Muscle of leg (tissue), 11 donors: ENCODE measurements around the gene COX6A2. TPM values are rescaled to one million over a fixed set of nuclear protein-coding genes. Genes with fewer than 3 reads are reported as not detected.
A peak's percentile ranks its signal among the peaks of the same experiment; 100 is the strongest.
"Not testable (repeated sequence)": the region's sequence is repeated elsewhere in the genome, so short reads cannot be mapped to it uniquely, and the experiment has no call there.

Experiments
- DNase-seq: peaks from one replicate; pipeline ENCODE4 v3.0.0; 2013
- H3K27ac ChIP-seq: one replicate; pipeline ENCODE4 v1.5.1; 2013; ENCODE audit warnings: mild to moderate bottlenecking, low read length, control low read depth
- H3K27me3 ChIP-seq: one replicate; pipeline ENCODE4 v1.6.1; 2013; ENCODE audit warnings: low read length; ENCODE audit not compliant: control insufficient read depth, insufficient read depth
- H3K36me3 ChIP-seq: one replicate; pipeline ENCODE4 v1.6.1; 2013; ENCODE audit warnings: low read length; ENCODE audit not compliant: control insufficient read depth, insufficient read depth
- H3K4me1 ChIP-seq: one replicate; pipeline ENCODE4 v1.6.1; 2013; ENCODE audit warnings: low read length; ENCODE audit not compliant: control insufficient read depth, insufficient read depth
- H3K4me3 ChIP-seq: one replicate; pipeline ENCODE4 v1.5.1; 2013; ENCODE audit warnings: low read length, control low read depth
- H3K9me3 ChIP-seq: replicated peaks from 2 replicates; pipeline ENCODE4 v1.6.1; 2013; ENCODE audit warnings: low read depth, low read length; ENCODE audit not compliant: control insufficient read depth
- WGBS: methylation state at CpG from one replicate; pipeline ENCODE4 v1.1.5; 2013; ENCODE audit warnings: missing lambda C conversion rate; ENCODE audit not compliant: insufficient coverage; 5-methylcytosine and 5-hydroxymethylcytosine counted together
- polyA plus RNA-seq, 8 donors: library from polyadenylated mRNA; unstranded; fragments of 120-200 nt; gene quantifications; one replicate each; pipeline versions ENCODE4 v1.2.1 to v1.2.3, GENCODE V29; 2013; ENCODE audit warnings: inconsistent platforms in 1 of 8, low replicate concordance in 1 of 8; ENCODE audit not compliant: insufficient read length in 8 of 8, insufficient read depth in 1 of 8
- total RNA-seq: library from RNA; stranded (reverse); fragments of 120-200 nt; gene quantifications from one replicate; pipeline ENCODE4 v1.2.4, GENCODE V29; 2013

The COX6A2 gene
- total and polyA plus RNA-seq, 9 donors, result 131 to 387 (median 280) TPM

- H3K4me3 ChIP-seq, result no peak overlapping the region
- no peaks in the 10 kb centered on the region for H3K27me3 ChIP-seq
- no peaks in the 10 kb centered on the region for H3K9me3 ChIP-seq
- no peak for DNase-seq
- peaks cover 17% of the 10 kb centered on the region for H3K36me3 ChIP-seq
- H3K27ac ChIP-seq, result no peak overlapping the region
- 44% methylated on average over 5 of the region's 8 CpGs for WGBS
- H3K4me1 ChIP-seq, result peaks cover 63% of the 10 kb centered on the region
Measured at GRCh38 chr16:31456988-31457360, 28.8 kb upstream of the COX6A2 start.

- peaks cover 14% of the 10 kb centered on the region for H3K36me3 ChIP-seq
- WGBS, result 65% methylated on average over 4 of the region's 17 CpGs
- H3K27ac ChIP-seq, result no peak overlapping the region
- no peaks in the 10 kb centered on the region for H3K27me3 ChIP-seq
- H3K9me3 ChIP-seq, result no peaks in the 10 kb centered on the region
- H3K4me1 ChIP-seq, result peaks cover 66% of the 10 kb centered on the region
- DNase-seq, result no peak
- no peak overlapping the region for H3K4me3 ChIP-seq
Measured at GRCh38 chr16:31455601-31456314, 27.6 kb upstream of the COX6A2 start.

GRCh38 chr16:31453255-31454204 is 25.4 kb upstream of the COX6A2 start:
- H3K4me3 ChIP-seq, result no peak overlapping the region
- peak overlapping the region; percentile 62 for H3K27ac ChIP-seq
- DNase-seq, result peak; percentile 74
- H3K36me3 ChIP-seq, result peaks cover 14% of the 10 kb centered on the region
- peaks cover 59% of the 10 kb centered on the region for H3K4me1 ChIP-seq
- no peaks in the 10 kb centered on the region for H3K27me3 ChIP-seq
- 37% methylated on average over 11 of the region's 20 CpGs for WGBS
- no peaks in the 10 kb centered on the region for H3K9me3 ChIP-seq

GRCh38 chr16:31452631-31453106 is 24.5 kb upstream of the COX6A2 start:
- peaks cover 14% of the 10 kb centered on the region for H3K36me3 ChIP-seq
- H3K27ac ChIP-seq, result peak overlapping the region; percentile 44
- H3K4me1 ChIP-seq, result peaks cover 52% of the 10 kb centered on the region
- H3K9me3 ChIP-seq, result no peaks in the 10 kb centered on the region
- no peaks in the 10 kb centered on the region for H3K27me3 ChIP-seq
- WGBS, result no CpG with 5 or more reads among the region's 3 CpGs
- no peak overlapping the region for H3K4me3 ChIP-seq
- DNase-seq, result peak; percentile 82

- WGBS, result 20% methylated on average over 3 of the region's 11 CpGs
- H3K9me3 ChIP-seq, result no peaks in the 10 kb centered on the region
- H3K4me3 ChIP-seq, result no peak overlapping the region
- no peaks in the 10 kb centered on the region for H3K27me3 ChIP-seq
- peak; percentile 63 for DNase-seq
- H3K27ac ChIP-seq, result no peak overlapping the region
- H3K4me1 ChIP-seq, result peaks cover 44% of the 10 kb centered on the region
- H3K36me3 ChIP-seq, result peaks cover 11% of the 10 kb centered on the region
Measured at GRCh38 chr16:31451681-31452351, 23.7 kb upstream of the COX6A2 start.

GRCh38 chr16:31451201-31451600 is 23.0 kb upstream of the COX6A2 start:
- H3K9me3 ChIP-seq, result no peaks in the 10 kb centered on the region
- peaks cover 39% of the 10 kb centered on the region for H3K4me1 ChIP-seq
- DNase-seq, result no peak
- 75% methylated on average over 1 of the region's 5 CpGs for WGBS
- H3K27ac ChIP-seq, result no peak overlapping the region
- H3K27me3 ChIP-seq, result no peaks in the 10 kb centered on the region
- peaks cover 7% of the 10 kb centered on the region for H3K36me3 ChIP-seq
- no peak overlapping the region for H3K4me3 ChIP-seq

- not testable (repeated sequence) for H3K4me3 ChIP-seq, H3K9me3 ChIP-seq, H3K27ac ChIP-seq, H3K36me3 ChIP-seq, H3K27me3 ChIP-seq, DNase-seq
- peaks cover 10% of the 10 kb centered on the region for H3K4me1 ChIP-seq
- WGBS, result 89% methylated on average over 3 of the region's 6 CpGs
Measured at GRCh38 chr16:31445931-31446330, 17.8 kb upstream of the COX6A2 start.

- DNase-seq, result no peak
- no peaks in the 10 kb centered on the region for H3K36me3 ChIP-seq
- peak overlapping the region; percentile 98 for H3K27ac ChIP-seq
Measured at GRCh38 chr16:31441956-31442355, 13.8 kb upstream of the COX6A2 start.

GRCh38 chr16:31440516-31441184 is 12.5 kb upstream of the COX6A2 start:
- Histone ChIP-seq H3K4me3 (no peak overlapping the region), H3K9me3 (no peaks in the 10 kb centered on the region), H3K4me1 (peaks cover 19% of the 10 kb centered on the region), H3K36me3 (no peaks in the 10 kb centered on the region), H3K27me3 (no peaks in the 10 kb centered on the region), H3K27ac (peak overlapping the region; percentile 20)
- no peak for DNase-seq
- WGBS, result 40% methylated on average over 1 of the region's 4 CpGs

More at GRCh38 chr16:31441956-31442355, 13.8 kb upstream of the COX6A2 start:
- H3K4me1 ChIP-seq, result peaks cover 19% of the 10 kb centered on the region
- no peaks in the 10 kb centered on the region for H3K9me3 ChIP-seq
- 52% methylated on average over 14 of the region's 34 CpGs for WGBS
- no peaks in the 10 kb centered on the region for H3K27me3 ChIP-seq
- peak overlapping the region; percentile 83 for H3K4me3 ChIP-seq
